GM23338 (cell line): ENCODE results near the gene DCAF16. TPM values are rescaled to one million over a fixed set of nuclear protein-coding genes. Genes with fewer than 3 reads are reported as not detected.

ENCODE experiments used
- ATAC-seq: fragments of 200-7000 bp; cut with Tn5 transposase; 3 replicates; pipeline ENCODE4 v1.9.1; 2020
- DNase-seq: peaks from one replicate; pipeline ENCODE4 v3.0.0-alpha.2; 2015; ENCODE audit warnings: low spot score
- H2AFZ ChIP-seq: fragments of 200-600 bp; sonication (generic); 2 replicates; pipeline ENCODE4 v1.8.0; 2016; ENCODE audit warnings: antibody characterized with exemption, mild to moderate bottlenecking, moderate library complexity
- H3F3A ChIP-seq: fragments of 200-600 bp; sonication (generic); replicated peaks from 2 replicates; pipeline ENCODE4 v1.8.0; 2017; ENCODE audit warnings: antibody characterized with exemption, mixed run types, low read depth
- H3K27ac ChIP-seq: fragments of 200-600 bp; sonication (generic); 2 replicates; pipeline ENCODE4 v1.6.1; 2016; ENCODE audit warnings: low read depth
- H3K27me3 ChIP-seq: fragments of 200-600 bp; sonication (generic); 2 replicates; pipeline ENCODE4 v1.8.0; 2016; ENCODE audit warnings: mild to moderate bottlenecking, mixed run types, moderate library complexity; ENCODE audit not compliant: insufficient read depth
- H3K36me3 ChIP-seq: fragments of 200-600 bp; sonication (generic); 2 replicates; pipeline ENCODE4 v1.8.0; 2016; ENCODE audit warnings: mild to moderate bottlenecking; ENCODE audit not compliant: insufficient read depth
- H3K4me1 ChIP-seq: fragments of 200-600 bp; sonication (generic); 2 replicates; pipeline ENCODE4 v1.8.0; 2016; ENCODE audit warnings: mild to moderate bottlenecking, moderate library complexity; ENCODE audit not compliant: insufficient read depth
- H3K4me2 ChIP-seq: fragments of 200-600 bp; sonication (generic); 2 replicates; pipeline ENCODE4 v1.7.1; 2017; ENCODE audit warnings: mixed run types
- H3K4me3 ChIP-seq: fragments of 200-600 bp; sonication (generic); 2 replicates; pipeline ENCODE4 v1.6.1; 2016; ENCODE audit warnings: mixed run types
- H3K79me2 ChIP-seq: fragments of 200-600 bp; sonication (generic); replicated peaks from 2 replicates; pipeline ENCODE4 v1.8.0; 2017; ENCODE audit warnings: mild to moderate bottlenecking; ENCODE audit not compliant: insufficient read depth
- H3K9me2 ChIP-seq: fragments of 200-600 bp; sonication (generic); 2 replicates; pipeline ENCODE4 v1.8.0; 2017; ENCODE audit not compliant: insufficient read depth
- H4K20me1 ChIP-seq: fragments of 200-600 bp; sonication (generic); replicated peaks from 2 replicates; pipeline ENCODE4 v1.8.0; 2017; ENCODE audit warnings: mild to moderate bottlenecking; ENCODE audit not compliant: insufficient read depth
- H3K27ac Mint-ChIP-seq: 2 replicates; pipeline ENCODE4 v1.8.0; 2020; ENCODE audit warnings: inconsistent platforms, mild to moderate bottlenecking, moderate library complexity, mixed read lengths
- H3K27me3 Mint-ChIP-seq: 3 replicates; pipeline ENCODE4 v1.8.0; 2022; ENCODE audit warnings: low read depth, mild to moderate bottlenecking, moderate library complexity, mixed read lengths, inconsistent platforms; ENCODE audit not compliant: insufficient read depth, poor library complexity
- H3K36me3 Mint-ChIP-seq: 3 replicates; pipeline ENCODE4 v1.8.0; 2021; ENCODE audit warnings: low read depth, mild to moderate bottlenecking, inconsistent platforms, moderate library complexity, mixed read lengths
- H3K4me1 Mint-ChIP-seq: 3 replicates; pipeline ENCODE4 v1.8.0; 2020; ENCODE audit warnings: mild to moderate bottlenecking, inconsistent platforms, mixed read lengths
- H3K4me3 Mint-ChIP-seq: 3 replicates; pipeline ENCODE4 v1.8.0; 2021; ENCODE audit warnings: moderate library complexity, mild to moderate bottlenecking, inconsistent platforms, mixed read lengths
- H3K9me3 Mint-ChIP-seq: 3 replicates; pipeline ENCODE4 v1.8.0; 2020; ENCODE audit warnings: moderate library complexity, mild to moderate bottlenecking, inconsistent platforms, mixed read lengths
- CREB1 ChIP-seq: fragments of 250-450 bp; sonication (Bioruptor Pico); IDR thresholded peaks from 2 replicates; pipeline ENCODE4 v1.5.0; 2020; ENCODE audit warnings: low read depth, mild to moderate bottlenecking, moderate library complexity
- EZH2 ChIP-seq: fragments of 200-600 bp; sonication (generic); IDR thresholded peaks from one replicate; pipeline ENCODE4 v1.8.0; 2017; ENCODE audit warnings: antibody characterized with exemption, mild to moderate bottlenecking, low read depth; ENCODE audit not compliant: unreplicated experiment
- JUNB ChIP-seq: IDR thresholded peaks from one replicate; pipeline ENCODE4 v1.6.1; 2016; ENCODE audit warnings: antibody characterized with exemption; ENCODE audit not compliant: unreplicated experiment
- STAT1 ChIP-seq: IDR thresholded peaks from one replicate; pipeline ENCODE4 v1.6.1; 2016; ENCODE audit warnings: antibody characterized with exemption; ENCODE audit not compliant: unreplicated experiment
- ZNF114 ChIP-seq: fragments of 250-450 bp; sonication (Bioruptor Pico); IDR thresholded peaks from 2 replicates; pipeline ENCODE4 v1.5.0; 2020; ENCODE audit warnings: mild to moderate bottlenecking, moderate library complexity
- polyA plus RNA-seq: library from polyadenylated mRNA; unstranded; fragments of >200 nt; fragmentation: Nextera tagmentation; extraction: Ambion mirVana; gene quantifications from 2 replicates; pipeline ENCODE4 v1.2.1, GENCODE V29; 2016
- total RNA-seq: library from RNA; depleted of rRNA; stranded (reverse); fragments of >200 nt; shearing (Covaris generic); gene quantifications from 2 replicates; pipeline ENCODE4 v1.2.3, GENCODE V29; 2014
- TF ChIP-seq, protein P1 (sequence below): IDR thresholded peaks from one replicate; pipeline ENCODE4 v1.6.1; 2018; ENCODE audit warnings: antibody characterized with exemption; ENCODE audit not compliant: unreplicated experiment
- TF ChIP-seq, protein P2 (sequence below): fragments of 250-450 bp; sonication (Bioruptor Pico); IDR thresholded peaks from 2 replicates; pipeline ENCODE4 v1.5.0; 2020; ENCODE audit warnings: mild to moderate bottlenecking, moderate library complexity
- TF ChIP-seq, protein P3 (sequence below), 2 experiments: fragments of 200-600 bp in 1 of 2; sonication (generic) in 1 of 2; conservative IDR thresholded peaks; 2 replicates each; pipeline versions ENCODE4 v1.5.1 to v1.6.1; 2016 to 2017; ENCODE audit warnings: antibody characterized with exemption in 2 of 2, low read depth in 2 of 2, mild to moderate bottlenecking in 2 of 2, moderate library complexity in 1 of 2

DCAF16 gene
- total and polyA plus RNA-seq, 2 experiments from 2014 or later, result 28.7 to 46.3 TPM

- TF ChIP-seq, protein P1, sequence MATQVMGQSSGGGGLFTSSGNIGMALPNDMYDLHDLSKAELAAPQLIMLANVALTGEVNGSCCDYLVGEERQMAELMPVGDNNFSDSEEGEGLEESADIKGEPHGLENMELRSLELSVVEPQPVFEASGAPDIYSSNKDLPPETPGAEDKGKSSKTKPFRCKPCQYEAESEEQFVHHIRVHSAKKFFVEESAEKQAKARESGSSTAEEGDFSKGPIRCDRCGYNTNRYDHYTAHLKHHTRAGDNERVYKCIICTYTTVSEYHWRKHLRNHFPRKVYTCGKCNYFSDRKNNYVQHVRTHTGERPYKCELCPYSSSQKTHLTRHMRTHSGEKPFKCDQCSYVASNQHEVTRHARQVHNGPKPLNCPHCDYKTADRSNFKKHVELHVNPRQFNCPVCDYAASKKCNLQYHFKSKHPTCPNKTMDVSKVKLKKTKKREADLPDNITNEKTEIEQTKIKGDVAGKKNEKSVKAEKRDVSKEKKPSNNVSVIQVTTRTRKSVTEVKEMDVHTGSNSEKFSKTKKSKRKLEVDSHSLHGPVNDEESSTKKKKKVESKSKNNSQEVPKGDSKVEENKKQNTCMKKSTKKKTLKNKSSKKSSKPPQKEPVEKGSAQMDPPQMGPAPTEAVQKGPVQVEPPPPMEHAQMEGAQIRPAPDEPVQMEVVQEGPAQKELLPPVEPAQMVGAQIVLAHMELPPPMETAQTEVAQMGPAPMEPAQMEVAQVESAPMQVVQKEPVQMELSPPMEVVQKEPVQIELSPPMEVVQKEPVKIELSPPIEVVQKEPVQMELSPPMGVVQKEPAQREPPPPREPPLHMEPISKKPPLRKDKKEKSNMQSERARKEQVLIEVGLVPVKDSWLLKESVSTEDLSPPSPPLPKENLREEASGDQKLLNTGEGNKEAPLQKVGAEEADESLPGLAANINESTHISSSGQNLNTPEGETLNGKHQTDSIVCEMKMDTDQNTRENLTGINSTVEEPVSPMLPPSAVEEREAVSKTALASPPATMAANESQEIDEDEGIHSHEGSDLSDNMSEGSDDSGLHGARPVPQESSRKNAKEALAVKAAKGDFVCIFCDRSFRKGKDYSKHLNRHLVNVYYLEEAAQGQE, result no peak
These were observed 6.5 kb upstream of the DCAF16 start (continued) for GRCh38 chr4:17817027-17817426.

- Histone ChIP-seq H3K4me2 (no peak overlapping the region), H3K27ac (no peak overlapping the region), H3K9me2 (no peaks in the 10 kb centered on the region), H3K79me2 (peaks cover 72% of the 10 kb centered on the region), H3K36me3 (peaks cover 19% of the 10 kb centered on the region; the same call in 1 of the 2 replicates), H3F3A (no peaks in the 10 kb centered on the region), H4K20me1 (no peaks in the 10 kb centered on the region; the same call in none of the 2 replicates), H3K4me1 (peaks cover 6% of the 10 kb centered on the region; the same call in 1 of the 2 replicates), H3K4me3 (no peak overlapping the region), H3K27me3 (no peaks in the 10 kb centered on the region), H2AFZ (no peak overlapping the region)
- TF ChIP-seq JUNB (no peak), ZNF114 (CRISPR knock-in tag) (no peak), EZH2 (no peak), STAT1 (no peak), CREB1 (CRISPR knock-in tag) (no peak)
- Mint-ChIP-seq H3K27ac (no peak overlapping the region), H3K27me3 (no peaks in the 10 kb centered on the region), H3K4me1 (peaks cover 10% of the 10 kb centered on the region), H3K4me3 (no peak overlapping the region), H3K36me3 (peaks cover 54% of the 10 kb centered on the region), H3K9me3 (no peaks in the 10 kb centered on the region)
- DNase-seq (no peak), ATAC-seq (no peak)
These were observed 5.6 kb upstream of the DCAF16 start for GRCh38 chr4:17816142-17816541.

- H4K20me1 ChIP-seq, result peaks cover 8% of the 10 kb centered on the region
- no peaks in the 10 kb centered on the region for H3F3A ChIP-seq
- Mint-ChIP-seq H3K36me3 (peaks cover 49% of the 10 kb centered on the region), H3K9me3 (no peaks in the 10 kb centered on the region), H3K4me1 (peaks cover 10% of the 10 kb centered on the region), H3K27me3 (no peaks in the 10 kb centered on the region), H3K4me3 (no peak overlapping the region), H3K27ac (no peak overlapping the region; the same call in 1 of the 2 replicates)
- no peak overlapping the region for H3K4me3 ChIP-seq
- no peaks in the 10 kb centered on the region for H3K27me3 ChIP-seq
- no peak overlapping the region for H2AFZ ChIP-seq
- H3K27ac ChIP-seq, result no peak overlapping the region
- no peak for ATAC-seq
- H3K79me2 ChIP-seq, result peaks cover 83% of the 10 kb centered on the region
- no peak for DNase-seq
- H3K4me2 ChIP-seq, result no peak overlapping the region
- peaks cover 19% of the 10 kb centered on the region; the same call in 1 of the 2 replicates for H3K36me3 ChIP-seq
- no peaks in the 10 kb centered on the region for H3K9me2 ChIP-seq
- peaks cover 8% of the 10 kb centered on the region; the same call in 1 of the 2 replicates for H3K4me1 ChIP-seq
- TF ChIP-seq, protein P2, sequence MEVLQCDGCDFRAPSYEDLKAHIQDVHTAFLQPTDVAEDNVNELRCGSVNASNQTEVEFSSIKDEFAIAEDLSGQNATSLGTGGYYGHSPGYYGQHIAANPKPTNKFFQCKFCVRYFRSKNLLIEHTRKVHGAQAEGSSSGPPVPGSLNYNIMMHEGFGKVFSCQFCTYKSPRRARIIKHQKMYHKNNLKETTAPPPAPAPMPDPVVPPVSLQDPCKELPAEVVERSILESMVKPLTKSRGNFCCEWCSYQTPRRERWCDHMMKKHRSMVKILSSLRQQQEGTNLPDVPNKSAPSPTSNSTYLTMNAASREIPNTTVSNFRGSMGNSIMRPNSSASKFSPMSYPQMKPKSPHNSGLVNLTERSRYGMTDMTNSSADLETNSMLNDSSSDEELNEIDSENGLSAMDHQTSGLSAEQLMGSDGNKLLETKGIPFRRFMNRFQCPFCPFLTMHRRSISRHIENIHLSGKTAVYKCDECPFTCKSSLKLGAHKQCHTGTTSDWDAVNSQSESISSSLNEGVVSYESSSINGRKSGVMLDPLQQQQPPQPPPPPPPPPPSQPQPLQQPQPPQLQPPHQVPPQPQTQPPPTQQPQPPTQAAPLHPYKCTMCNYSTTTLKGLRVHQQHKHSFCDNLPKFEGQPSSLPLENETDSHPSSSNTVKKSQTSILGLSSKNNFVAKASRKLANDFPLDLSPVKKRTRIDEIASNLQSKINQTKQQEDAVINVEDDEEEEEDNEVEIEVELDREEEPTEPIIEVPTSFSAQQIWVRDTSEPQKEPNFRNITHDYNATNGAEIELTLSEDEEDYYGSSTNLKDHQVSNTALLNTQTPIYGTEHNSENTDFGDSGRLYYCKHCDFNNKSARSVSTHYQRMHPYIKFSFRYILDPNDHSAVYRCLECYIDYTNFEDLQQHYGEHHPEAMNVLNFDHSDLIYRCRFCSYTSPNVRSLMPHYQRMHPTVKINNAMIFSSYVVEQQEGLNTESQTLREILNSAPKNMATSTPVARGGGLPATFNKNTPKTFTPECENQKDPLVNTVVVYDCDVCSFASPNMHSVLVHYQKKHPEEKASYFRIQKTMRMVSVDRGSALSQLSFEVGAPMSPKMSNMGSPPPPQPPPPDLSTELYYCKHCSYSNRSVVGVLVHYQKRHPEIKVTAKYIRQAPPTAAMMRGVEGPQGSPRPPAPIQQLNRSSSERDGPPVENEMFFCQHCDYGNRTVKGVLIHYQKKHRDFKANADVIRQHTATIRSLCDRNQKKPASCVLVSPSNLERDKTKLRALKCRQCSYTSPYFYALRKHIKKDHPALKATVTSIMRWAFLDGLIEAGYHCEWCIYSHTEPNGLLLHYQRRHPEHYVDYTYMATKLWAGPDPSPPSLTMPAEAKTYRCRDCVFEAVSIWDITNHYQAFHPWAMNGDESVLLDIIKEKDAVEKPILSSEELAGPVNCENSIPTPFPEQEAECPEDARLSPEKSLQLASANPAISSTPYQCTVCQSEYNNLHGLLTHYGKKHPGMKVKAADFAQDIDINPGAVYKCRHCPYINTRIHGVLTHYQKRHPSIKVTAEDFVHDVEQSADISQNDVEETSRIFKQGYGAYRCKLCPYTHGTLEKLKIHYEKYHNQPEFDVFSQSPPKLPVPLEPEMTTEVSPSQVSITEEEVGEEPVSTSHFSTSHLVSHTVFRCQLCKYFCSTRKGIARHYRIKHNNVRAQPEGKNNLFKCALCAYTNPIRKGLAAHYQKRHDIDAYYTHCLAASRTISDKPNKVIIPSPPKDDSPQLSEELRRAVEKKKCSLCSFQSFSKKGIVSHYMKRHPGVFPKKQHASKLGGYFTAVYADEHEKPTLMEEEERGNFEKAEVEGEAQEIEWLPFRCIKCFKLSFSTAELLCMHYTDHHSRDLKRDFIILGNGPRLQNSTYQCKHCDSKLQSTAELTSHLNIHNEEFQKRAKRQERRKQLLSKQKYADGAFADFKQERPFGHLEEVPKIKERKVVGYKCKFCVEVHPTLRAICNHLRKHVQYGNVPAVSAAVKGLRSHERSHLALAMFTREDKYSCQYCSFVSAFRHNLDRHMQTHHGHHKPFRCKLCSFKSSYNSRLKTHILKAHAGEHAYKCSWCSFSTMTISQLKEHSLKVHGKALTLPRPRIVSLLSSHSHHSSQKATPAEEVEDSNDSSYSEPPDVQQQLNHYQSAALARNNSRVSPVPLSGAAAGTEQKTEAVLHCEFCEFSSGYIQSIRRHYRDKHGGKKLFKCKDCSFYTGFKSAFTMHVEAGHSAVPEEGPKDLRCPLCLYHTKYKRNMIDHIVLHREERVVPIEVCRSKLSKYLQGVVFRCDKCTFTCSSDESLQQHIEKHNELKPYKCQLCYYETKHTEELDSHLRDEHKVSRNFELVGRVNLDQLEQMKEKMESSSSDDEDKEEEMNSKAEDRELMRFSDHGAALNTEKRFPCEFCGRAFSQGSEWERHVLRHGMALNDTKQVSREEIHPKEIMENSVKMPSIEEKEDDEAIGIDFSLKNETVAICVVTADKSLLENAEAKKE (CRISPR knock-in tag), result no peak
- TF ChIP-seq, protein P3, sequence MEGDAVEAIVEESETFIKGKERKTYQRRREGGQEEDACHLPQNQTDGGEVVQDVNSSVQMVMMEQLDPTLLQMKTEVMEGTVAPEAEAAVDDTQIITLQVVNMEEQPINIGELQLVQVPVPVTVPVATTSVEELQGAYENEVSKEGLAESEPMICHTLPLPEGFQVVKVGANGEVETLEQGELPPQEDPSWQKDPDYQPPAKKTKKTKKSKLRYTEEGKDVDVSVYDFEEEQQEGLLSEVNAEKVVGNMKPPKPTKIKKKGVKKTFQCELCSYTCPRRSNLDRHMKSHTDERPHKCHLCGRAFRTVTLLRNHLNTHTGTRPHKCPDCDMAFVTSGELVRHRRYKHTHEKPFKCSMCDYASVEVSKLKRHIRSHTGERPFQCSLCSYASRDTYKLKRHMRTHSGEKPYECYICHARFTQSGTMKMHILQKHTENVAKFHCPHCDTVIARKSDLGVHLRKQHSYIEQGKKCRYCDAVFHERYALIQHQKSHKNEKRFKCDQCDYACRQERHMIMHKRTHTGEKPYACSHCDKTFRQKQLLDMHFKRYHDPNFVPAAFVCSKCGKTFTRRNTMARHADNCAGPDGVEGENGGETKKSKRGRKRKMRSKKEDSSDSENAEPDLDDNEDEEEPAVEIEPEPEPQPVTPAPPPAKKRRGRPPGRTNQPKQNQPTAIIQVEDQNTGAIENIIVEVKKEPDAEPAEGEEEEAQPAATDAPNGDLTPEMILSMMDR (conservative IDR thresholded peaks at IDR 0.05; ENCODE audit: low read depth in 2 of 2), result no peak
These were observed 3.6 kb upstream of the DCAF16 start for GRCh38 chr4:17814140-17814539.
